Thoracic aorta (tissue), 2 donors: Measurements from ENCODE around the gene ST6GALNAC3. TPM values are rescaled to one million over a fixed set of nuclear protein-coding genes. Genes with fewer than 3 reads are reported as not detected.

ENCODE experiments used
- ATAC-seq: fragments of 150-250 bp; one replicate; pipeline ENCODE4 v1.8.0; 2017; ENCODE audit warnings: low read depth; ENCODE audit not compliant: insufficient number of reproducible peaks, low FRiP score
- DNase-seq: peaks from one replicate; pipeline ENCODE4 v3.0.0-alpha.2; 2020; ENCODE audit warnings: low spot score
- H3K27ac ChIP-seq, 2 donors: fragments of 200-600 bp; sonication (generic); 1 replicate in 1 of 2; 2 replicates in 1 of 2; pipeline ENCODE4 v1.5.1; 2016; ENCODE audit warnings: mild to moderate bottlenecking in 2 of 2, moderate library complexity in 2 of 2
- H3K27me3 ChIP-seq: fragments of 200-600 bp; sonication (generic); replicated peaks from 2 replicates; pipeline ENCODE4 v1.6.0; 2016; ENCODE audit warnings: mild to moderate bottlenecking; ENCODE audit not compliant: insufficient read depth
- H3K36me3 ChIP-seq: fragments of 200-600 bp; sonication (generic); one replicate; pipeline ENCODE4 v1.5.1; 2016
- H3K4me1 ChIP-seq, 2 donors: fragments of 200-600 bp; sonication (generic); 1 replicate in 1 of 2; 2 replicates in 1 of 2; pipeline versions ENCODE4 v1.5.1 to v1.6.0; 2016; ENCODE audit warnings: low read depth in 2 of 2, mild to moderate bottlenecking in 1 of 2; ENCODE audit not compliant: control insufficient read depth in 1 of 2
- H3K4me3 ChIP-seq: fragments of 200-600 bp; sonication (generic); 2 replicates; pipeline ENCODE4 v1.5.1; 2016; ENCODE audit warnings: mild to moderate bottlenecking
- H3K9me3 ChIP-seq: fragments of 200-600 bp; sonication (generic); 2 replicates; pipeline ENCODE4 v1.5.1; 2016
- total RNA-seq, 2 donors: library from RNA; depleted of rRNA; stranded (reverse); fragments of >200 nt; gene quantifications; one replicate each; pipeline versions ENCODE4 v1.1.0 to v1.2.3, GENCODE V29; 2016
- TF ChIP-seq, protein P1 (sequence below): fragments of 200-600 bp; sonication (generic); IDR thresholded peaks from one replicate; pipeline ENCODE4 v1.5.1; 2019; ENCODE audit warnings: antibody characterized with exemption

Gene ST6GALNAC3
- total RNA-seq, 2 donors from 2014 or later: 1.4 to 9.5 TPM

- no peak overlapping the region for H3K27ac ChIP-seq
- no peak overlapping the region for H3K4me3 ChIP-seq
- DNase-seq (no peak), ATAC-seq (no peak)
- H3K36me3 ChIP-seq: no peaks in the 10 kb centered on the region
- no peaks in the 10 kb centered on the region for H3K9me3 ChIP-seq
- H3K4me1 ChIP-seq: no peaks in the 10 kb centered on the region
- no peaks in the 10 kb centered on the region for H3K27me3 ChIP-seq
- TF ChIP-seq, protein P1, sequence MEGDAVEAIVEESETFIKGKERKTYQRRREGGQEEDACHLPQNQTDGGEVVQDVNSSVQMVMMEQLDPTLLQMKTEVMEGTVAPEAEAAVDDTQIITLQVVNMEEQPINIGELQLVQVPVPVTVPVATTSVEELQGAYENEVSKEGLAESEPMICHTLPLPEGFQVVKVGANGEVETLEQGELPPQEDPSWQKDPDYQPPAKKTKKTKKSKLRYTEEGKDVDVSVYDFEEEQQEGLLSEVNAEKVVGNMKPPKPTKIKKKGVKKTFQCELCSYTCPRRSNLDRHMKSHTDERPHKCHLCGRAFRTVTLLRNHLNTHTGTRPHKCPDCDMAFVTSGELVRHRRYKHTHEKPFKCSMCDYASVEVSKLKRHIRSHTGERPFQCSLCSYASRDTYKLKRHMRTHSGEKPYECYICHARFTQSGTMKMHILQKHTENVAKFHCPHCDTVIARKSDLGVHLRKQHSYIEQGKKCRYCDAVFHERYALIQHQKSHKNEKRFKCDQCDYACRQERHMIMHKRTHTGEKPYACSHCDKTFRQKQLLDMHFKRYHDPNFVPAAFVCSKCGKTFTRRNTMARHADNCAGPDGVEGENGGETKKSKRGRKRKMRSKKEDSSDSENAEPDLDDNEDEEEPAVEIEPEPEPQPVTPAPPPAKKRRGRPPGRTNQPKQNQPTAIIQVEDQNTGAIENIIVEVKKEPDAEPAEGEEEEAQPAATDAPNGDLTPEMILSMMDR: no peak
Measured at GRCh38 chr1:76164165-76164564, 89.6 kb downstream of the ST6GALNAC3 start.

- ATAC-seq (no peak), DNase-seq (no peak)
- TF ChIP-seq, protein P1: no peak
- no peaks in the 10 kb centered on the region for H3K27me3 ChIP-seq
- H3K4me3 ChIP-seq: no peak overlapping the region
- H3K4me1 ChIP-seq: no peaks in the 10 kb centered on the region
- H3K27ac ChIP-seq: no peak overlapping the region
- no peaks in the 10 kb centered on the region for H3K9me3 ChIP-seq
- H3K36me3 ChIP-seq: no peaks in the 10 kb centered on the region
Measured at GRCh38 chr1:76170084-76170483, 95.5 kb downstream of the ST6GALNAC3 start.

DNA sequence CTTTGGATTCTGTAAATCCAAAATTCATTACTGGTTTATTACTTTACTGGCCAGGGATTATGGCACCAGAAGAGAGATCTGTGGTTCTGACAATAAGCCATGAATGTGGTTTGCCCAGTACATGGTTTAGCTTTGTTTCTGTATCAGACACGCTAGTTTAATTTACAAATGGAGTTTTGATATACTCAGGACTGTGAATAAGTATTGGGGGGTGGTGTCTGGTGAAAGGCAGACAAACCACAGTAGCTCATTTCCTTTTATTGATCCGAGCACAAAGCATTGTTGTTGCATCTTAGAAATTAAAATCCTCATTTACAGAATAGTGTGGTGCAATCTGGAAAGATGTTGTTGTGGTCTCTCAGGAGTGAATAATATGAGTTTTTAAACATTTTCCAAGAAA is 96.0 kb downstream of the ST6GALNAC3 start:
- H3K4me3 ChIP-seq: no peak overlapping the region
- H3K9me3 ChIP-seq: no peaks in the 10 kb centered on the region
- TF ChIP-seq, protein P1: no peak
- no peaks in the 10 kb centered on the region for H3K4me1 ChIP-seq
- ATAC-seq (no peak), DNase-seq (no peak)
- no peaks in the 10 kb centered on the region for H3K27me3 ChIP-seq
- no peak overlapping the region for H3K27ac ChIP-seq
- no peaks in the 10 kb centered on the region for H3K36me3 ChIP-seq

- Histone ChIP-seq H3K4me1 (no peaks in the 10 kb centered on the region), H3K4me3 (no peak overlapping the region), H3K27ac (no peak overlapping the region), H3K36me3 (no peaks in the 10 kb centered on the region), H3K9me3 (no peaks in the 10 kb centered on the region), H3K27me3 (no peaks in the 10 kb centered on the region)
- ATAC-seq: no peak
- TF ChIP-seq, protein P1: no peak
- DNase-seq: no peak
Measured at GRCh38 chr1:76176000-76176399, 101.5 kb downstream of the ST6GALNAC3 start.

GRCh38 chr1:76177615-76178014 is 103.1 kb downstream of the ST6GALNAC3 start:
- Histone ChIP-seq H3K9me3 (no peaks in the 10 kb centered on the region), H3K36me3 (no peaks in the 10 kb centered on the region), H3K4me1 (no peaks in the 10 kb centered on the region), H3K27me3 (no peaks in the 10 kb centered on the region), H3K27ac (no peak overlapping the region), H3K4me3 (no peak overlapping the region)
- TF ChIP-seq, protein P1: no peak
- DNase-seq (no peak), ATAC-seq (no peak)
